Stimulated activated CD8-positive, alpha-beta memory T cell treated with anti-CD3 and anti-CD28 coated beads, Interleukin-15, amount 100 ng/mL, for 24 hours (primary cell): ENCODE measurements around the gene SEMA5A.

Source experiments
- DNase-seq: peaks from one replicate; pipeline ENCODE4 v3.0.0-alpha.2; 2020; ENCODE audit warnings: low read depth

Gene SEMA5A

DNA sequence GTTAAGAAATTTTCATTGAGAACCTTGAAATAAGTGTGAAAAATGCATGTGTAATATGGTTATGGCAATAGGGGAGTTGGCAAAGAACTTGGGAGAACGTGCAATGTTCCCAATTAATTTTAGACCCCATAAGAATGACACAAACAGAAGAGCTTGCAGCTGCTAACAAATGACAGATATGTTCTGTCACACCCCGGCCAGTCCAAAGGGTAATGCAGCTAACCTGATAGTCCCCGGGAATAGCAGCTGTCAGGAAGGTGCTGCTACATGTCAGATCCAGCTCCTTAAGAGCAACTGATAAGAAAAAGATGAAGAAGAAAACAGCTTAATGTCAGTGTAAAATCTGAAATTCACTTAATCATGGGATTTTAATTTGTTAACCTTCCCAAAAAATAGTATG is 30.4 kb downstream of the SEMA5A start:
- DNase-seq, result no peak

DNA sequence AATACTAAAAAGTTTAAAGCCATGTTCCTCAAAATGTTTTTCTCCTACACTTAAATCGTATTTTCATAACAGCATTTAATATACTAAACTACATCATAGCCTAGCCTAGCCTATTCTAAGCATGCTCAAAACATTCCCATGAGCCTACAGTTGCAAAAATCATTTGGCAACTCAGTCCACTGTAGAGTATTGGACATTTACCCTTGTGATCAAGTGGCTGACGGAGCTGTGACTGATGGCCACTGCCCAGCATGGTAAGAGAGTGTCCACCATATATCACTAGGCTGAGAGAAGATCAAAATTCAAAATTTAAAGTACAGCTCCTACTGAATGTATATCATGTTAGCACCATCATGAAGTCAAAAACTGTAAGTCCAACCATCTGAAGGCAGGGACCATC is 30.9 kb downstream of the SEMA5A start:
- no peak for DNase-seq

DNA sequence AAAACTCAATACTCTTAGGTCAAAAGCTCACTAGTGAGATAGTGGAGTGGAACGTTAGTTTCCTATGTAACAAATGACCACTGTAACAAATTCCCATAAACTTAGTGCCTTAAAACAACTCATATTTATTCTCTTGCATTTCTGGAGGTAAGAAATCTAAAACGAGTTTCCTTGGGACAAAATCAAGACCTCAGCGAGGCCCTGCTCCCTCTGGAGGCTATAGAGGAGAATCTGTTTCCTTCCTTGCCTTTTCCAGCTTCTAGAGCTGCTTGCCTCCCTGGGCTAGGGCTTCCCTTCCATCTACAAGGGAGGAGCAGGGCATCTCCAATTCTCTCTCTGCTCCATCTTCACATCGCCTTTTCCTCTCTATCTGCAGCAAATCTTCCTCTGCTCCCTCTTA is 32.0 kb downstream of the SEMA5A start:
- DNase-seq, result no peak

DNA sequence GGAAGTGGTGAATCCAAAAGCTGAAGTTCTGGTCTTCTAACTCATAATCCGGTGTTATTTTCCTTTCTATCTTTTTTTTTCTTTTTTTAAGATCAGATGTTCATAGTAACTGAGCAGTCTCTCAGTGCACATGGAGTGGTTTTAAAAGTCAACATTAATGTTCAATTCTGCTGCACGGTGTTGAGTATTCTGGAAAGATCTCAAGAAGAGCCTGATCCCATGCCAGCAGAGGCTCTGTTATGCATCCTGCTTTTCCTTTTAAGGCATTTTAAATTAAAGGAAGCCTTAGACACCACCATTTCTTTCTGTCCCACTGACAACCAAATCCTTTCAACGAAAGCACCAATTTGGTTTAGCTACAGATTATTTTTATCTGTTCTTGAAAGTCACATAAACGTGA is 33.4 kb downstream of the SEMA5A start:
- DNase-seq, result no peak

DNA sequence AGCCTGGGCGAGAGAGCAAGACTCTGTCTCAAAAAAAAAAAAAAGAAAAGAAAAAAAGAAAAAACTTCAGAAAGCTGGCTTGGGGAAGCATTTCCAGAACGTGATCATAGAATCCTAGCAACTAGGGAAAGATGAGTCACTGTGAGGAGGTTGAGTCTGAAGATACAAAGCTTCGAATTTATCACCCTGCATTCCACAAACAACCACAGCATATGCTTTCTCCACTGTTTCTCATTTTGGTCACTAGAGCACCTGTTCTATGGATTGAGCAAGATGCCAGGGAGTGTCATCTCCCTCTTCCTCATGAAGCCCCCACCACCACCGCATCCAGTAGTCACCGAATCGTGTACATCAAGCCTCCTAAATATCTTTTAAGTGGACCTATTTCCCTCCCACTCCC is 37.9 kb downstream of the SEMA5A start:
- no peak for DNase-seq

DNA sequence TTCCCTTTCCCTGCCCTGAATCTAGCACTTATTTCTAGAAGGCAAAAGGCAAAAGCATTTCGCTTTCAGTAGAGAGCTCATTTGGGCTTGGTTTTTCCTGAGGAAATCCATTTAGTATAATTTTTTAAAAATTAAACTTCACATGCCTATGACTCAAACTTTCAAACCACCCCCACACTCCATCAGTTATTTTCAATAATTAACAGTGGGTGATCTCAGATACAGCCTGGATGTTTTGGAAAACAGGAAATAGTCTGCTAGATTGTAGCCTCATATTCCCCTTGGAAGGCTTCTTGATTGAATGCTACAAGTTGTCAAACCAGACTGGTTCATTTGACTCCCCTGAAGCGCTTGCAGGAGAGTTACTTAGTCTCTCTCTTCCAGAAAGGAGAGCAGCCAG is 40.6 kb downstream of the SEMA5A start:
- DNase-seq, result no peak

DNA sequence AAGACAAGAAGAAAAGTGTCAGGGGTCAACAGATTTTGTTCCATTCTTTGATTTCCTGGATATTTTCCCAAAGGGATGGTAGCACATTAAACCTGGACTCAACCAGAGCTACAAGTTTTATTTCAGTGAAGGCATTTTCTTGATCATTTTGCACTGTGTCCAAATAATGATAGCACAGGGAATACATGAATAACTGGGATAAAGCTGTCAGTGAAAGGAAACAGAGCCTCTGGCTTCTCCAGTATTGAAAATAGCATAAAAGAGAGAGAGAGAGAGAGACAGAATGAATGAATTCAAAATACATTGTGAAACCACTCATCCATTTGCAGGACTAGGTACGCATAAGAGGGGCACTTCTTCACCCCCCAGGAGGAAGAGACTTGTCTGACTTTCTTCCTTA is 43.0 kb downstream of the SEMA5A start:
- DNase-seq, result no peak

DNA sequence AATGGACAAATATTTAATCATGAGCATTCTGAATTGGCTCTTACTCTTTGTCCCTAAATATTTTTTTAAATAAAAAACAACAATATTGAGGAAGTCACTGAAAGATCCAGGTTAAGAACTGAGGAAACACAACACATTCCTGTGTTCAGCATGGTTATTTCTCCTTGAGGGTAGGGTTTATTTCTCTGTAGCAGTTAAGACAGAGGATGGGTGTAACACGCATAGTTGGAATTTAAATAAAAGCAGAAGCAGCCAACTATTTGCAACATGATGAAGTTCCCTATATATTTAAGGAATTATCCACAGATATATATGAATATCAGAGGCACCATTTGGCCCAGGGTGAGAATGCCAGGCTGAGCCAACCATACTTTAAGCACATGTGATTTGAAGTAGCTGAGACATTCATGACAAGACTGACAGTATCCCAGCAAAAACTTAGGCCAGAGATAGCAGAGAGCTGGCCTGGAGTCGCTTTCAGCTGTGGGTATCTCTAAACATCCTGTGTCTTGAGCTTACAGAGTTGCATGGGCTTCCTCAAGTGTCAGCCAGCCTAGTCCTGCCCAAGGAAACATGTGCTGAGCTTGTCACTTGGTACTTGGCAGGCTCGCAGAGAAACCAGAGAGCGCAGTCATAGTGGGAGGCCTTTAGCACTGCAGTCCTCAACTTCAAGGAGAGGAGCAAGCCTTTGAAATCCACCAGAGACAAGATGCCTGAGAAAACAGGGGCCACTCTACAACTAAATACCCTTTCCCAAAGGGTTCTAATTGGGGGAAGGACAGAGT is 43.6 kb downstream of the SEMA5A start:
- DNase-seq, result no peak

DNA sequence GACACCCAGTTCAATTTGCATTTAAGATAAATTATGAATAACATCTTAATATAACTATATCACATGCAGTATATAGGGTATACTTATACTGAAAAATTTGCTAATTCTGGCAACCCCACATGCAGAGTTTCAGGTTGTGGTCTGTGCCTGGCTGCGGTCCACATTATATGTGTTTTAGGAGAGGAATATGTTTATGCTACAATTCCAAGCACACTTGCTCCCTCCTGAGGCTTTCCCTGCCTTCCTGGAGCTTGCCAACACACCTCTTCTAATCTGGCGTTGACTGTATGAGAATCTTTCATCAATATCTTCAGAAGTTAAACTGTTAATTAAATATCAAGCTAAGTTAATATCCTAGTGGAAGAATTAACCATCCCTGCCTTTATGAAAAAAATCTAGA is 45.2 kb downstream of the SEMA5A start:
- DNase-seq, result no peak

DNA sequence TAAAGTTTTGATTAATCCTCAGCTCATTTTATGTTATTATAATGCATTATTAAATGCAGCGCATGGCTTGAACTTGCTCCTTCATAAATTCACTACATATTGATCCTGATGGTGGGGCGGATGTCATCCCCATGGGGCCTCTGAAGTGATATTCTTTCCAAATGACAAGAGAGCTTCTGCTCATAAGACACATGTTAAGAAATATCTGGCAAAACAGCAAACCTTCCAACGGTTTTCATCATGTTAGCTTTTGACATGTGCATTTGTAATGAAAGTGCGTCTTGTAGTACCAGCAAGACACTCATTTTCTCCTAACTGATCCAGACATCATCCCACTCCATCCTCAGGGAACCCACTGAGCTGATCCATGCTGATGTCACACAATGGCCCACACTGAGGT is 45.7 kb downstream of the SEMA5A start:
- DNase-seq, result no peak

DNA sequence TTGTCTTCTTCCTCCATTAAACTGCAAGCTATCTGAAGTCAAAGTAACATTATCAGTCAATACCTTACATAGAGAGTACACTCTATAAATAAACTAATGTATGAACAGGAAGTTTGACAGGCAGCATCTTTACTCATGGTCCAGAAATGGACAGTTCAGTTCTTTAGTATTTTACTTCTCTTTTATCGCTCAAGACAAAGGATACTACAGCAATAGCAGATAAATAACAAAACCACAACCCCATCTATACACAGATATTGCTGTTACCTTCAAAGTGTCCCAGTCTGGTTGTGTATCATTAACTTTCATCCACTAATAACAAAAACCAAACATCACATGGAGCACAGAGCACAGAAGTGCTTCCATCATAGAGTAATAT is 46.4 kb downstream of the SEMA5A start:
- no peak for DNase-seq

DNA sequence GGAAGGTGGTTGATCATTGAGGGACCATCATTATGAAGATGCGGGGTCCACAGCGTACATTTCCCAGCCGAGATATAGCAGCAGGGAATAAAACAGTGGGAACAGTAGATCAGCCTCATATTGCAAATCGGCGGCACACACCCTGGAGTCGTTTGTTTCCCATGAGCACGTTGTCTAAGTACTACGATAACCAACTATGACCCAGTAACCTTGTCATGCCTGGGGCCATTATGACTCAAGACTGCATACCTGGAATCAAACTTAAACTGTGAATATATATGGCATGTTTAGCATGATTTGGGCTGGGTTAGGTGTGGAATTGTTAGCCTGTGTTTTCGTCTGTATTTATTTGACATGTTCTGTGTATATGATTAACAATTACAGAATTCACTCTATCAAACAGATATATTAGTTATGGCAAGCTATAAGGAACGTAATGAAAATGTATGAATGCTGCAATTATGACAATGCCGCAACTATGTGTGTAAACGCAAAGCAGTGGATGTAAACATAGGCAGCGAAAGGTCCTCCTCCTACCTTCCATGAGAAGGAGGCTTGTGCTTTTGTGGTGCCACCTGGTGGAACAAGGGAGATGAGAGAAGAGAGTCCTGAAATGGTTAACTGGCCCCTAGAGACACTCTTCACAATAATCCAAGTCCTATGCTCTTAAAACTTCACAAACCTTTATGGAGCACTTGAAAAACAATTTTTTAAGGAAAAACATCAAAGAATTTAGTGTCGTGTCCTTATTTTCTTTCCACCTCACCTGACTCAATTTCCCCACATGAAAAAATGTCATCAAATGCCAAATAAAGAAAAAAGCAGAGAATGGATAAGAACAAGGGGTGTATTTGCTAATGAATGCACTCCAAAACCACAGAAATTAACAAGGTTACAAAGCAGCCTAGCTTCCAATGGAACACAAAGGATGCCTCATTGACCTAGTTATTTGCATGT is 47.1 kb downstream of the SEMA5A start:
- DNase-seq, result no peak

DNA sequence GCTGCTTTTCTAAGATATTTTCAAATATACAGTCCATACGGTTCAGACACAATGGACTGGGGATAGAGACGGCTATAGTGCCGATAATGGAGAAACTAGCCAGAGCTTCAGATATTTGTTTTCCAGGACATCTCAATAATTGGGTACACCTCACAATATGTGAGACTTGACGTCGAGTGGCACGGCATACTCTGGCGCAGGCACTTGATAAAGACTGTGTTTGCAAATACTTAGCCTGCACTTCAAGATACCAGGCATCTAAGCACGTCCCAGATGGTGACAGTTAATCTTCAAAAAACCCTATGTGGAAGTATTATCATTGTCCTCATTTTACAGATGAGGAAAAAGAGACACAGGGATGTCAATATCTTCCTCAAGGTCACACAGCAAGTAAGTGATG is 48.5 kb downstream of the SEMA5A start:
- DNase-seq, result no peak

DNA sequence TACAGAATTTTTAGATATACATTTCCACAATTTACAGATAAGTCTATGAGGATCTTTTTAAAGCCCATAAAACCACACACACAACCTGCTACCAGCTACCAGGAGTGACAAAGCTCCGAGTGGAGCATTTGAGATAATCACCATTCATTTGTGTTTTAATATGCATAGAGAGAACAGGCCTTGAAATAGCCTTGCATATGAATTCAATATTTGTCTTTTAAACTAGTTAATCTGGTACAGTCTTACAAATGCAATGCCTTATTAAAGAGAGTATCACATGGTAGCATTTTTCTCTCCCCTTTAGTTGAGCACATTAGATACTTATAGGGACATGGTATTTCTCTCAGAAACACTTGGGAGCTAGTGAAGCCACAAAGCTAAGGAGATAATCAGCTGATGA is 49.1 kb downstream of the SEMA5A start:
- no peak for DNase-seq

DNA sequence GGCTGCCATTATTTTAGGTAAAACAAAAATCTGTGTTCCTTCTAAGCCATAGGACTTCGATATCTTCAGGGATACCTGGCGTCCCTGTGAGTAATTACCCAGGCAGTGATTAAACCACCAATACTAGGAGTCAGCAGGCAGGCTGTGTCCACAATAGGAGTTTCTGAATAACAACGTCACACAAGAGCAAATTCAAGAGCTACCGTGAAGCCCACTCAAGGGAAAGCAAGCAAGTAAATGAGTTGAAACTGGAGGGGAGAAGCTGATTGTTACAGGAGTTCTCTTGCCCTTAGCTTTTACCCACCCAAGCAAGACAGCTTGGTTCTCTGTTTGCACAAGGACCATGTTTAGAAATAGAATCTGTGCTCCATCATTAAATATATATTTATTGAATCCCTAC is 50.8 kb downstream of the SEMA5A start:
- no peak for DNase-seq

DNA sequence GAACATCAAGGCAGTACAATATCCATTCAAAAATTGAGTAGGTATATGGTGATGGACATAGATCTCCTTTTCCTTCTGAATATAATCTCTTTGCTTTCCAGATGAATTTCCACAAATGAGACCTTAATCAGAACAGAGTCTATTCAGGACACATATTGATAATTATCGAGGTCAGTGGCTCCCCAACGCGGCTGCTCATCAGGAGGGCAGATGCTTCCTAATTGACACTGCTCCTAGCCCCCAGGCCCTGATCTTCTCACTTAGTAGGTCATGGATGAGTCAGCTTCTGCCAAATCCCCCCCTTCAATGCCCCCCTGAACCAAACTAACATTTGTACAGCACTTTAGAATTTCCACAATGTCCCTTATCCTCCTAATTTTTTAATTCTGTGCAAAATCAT is 51.6 kb downstream of the SEMA5A start:
- no peak for DNase-seq

DNA sequence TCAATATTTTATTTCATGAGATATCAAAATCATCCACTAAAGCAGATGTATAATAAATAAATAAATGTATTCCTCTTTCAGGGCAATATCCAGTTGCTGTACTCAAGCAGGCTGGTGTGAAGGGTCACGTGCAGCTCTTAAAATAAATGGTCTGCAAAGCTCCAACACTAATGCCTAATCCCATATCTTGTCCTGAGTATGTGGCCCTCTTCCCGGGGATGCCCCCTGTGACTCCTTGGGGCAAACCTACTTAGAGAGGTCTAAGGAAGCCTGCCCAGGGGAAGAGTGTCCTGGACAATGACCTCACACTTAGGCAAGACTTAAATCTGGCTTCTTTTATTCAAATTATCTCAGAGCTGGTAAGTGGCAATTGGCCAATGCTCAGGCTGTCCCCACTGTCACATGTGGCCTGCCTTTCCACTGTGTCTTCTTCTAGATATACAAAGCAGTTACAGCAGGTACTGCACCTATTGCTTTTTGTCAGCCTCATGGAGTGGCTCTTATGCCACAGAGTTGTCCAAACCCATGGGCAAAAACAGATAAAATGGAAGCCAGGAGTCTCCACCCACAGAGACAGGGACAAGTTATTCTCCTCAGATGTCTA is 55.3 kb downstream of the SEMA5A start:
- DNase-seq, result no peak

DNA sequence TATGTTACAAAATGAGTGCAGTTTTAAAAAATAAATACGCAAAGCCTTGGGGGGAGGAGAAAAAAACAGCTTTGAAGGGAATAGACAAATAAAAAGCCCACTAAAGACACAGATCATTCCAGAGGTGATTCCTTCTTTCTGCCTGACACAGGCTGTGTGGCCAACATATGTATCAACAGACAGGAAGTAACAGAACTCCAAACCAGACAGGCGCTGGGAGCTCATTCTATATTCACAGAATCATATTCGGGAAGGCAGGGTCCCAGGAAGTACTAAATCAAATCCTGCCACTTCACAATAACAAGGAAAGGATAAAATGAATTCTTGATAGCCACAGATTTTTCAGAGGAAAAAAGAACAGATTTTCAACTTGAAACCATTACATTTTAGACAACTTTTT is 62.1 kb downstream of the SEMA5A start:
- no peak for DNase-seq

DNA sequence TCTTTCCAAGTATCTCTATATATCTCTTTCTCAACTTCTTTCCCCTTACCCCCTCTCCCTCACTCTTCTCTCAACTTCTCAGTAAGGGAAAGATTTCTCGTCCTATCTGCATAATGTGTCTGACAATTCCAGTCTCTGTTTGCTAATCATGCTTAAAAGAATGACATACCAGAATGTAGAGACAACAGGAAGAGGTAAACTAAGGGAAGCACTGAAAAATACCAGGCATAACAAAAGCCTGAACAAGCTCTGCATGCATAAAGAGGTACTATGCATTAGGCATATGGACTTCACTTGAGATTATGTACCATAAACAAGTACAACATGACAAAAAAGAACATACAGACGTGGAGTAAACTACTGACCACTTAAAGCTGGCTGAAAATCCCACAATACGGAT is 62.6 kb downstream of the SEMA5A start:
- DNase-seq, result no peak

DNA sequence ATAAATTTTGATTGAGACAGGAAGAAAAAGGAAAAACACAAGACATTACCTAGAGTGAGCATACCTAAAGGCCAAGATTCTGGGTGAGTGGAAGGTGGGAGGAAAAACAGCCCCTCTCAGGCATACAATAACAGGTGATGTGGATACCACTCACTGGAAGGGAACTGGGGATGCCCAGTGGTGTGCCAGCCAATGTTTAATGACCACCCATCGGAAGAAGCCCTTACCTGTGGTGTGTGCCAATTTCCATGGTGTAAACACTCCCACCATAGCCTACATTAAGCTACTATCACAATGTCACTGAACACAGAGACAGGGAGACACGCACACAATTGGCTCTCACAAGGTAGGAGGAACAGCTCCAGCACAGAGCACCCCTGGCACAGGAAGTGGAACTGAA is 63.5 kb downstream of the SEMA5A start:
- no peak for DNase-seq

DNA sequence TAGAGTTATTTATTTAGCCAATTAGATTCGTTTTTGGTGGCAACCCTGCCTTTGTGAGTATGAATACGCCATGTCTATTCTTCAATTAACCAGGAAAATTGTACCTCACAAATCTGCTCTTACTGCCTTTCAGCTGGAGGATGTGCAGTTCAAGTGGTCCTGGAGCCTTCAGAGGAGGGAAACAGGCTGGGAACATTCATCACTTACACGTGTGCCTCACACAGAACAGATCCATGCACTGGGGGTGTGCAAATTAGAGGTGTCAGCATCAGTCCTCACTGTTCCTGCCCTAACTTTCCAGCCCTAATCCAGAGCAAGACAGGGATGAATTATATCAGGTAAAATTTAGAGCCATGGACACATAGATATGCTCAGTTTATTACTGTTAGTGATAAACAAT is 65.4 kb downstream of the SEMA5A start:
- no peak for DNase-seq

DNA sequence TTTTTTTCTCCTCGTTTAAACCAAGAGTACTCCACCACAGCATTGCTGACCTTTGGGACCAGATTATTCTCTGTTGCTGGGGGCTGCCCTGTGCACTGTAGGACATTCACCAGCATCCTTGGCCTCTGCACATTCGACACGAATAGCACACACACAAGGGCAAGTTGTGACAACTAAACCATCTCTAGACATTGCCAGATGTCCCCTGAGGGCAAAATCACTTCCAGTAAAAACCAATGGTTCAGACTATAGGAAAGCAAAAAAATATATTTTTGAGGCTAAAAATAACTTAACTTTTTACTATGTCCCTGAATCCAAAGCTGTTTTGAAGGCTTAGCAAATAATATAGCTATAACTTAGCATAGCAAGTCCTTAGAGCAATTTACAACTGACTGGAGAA is 65.9 kb downstream of the SEMA5A start:
- DNase-seq, result no peak

DNA sequence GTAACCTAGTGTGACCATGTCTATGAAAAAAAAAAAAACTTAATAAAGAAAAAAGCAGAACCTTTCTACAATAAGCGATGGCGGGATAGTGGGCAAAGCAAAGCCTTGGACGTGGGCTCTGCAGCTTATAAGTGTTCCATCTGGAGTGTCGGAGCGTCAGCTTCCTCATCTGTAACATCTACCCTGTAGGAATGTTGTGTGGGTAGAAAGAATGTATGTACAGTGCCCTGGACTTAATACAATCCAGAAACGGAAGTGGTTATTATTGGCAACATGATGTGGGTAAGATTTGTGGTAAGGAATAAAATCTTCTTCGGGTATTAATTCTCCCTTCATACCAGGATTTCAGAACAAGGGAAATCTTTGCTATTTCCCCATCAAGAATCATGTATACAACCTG is 66.5 kb downstream of the SEMA5A start:
- no peak for DNase-seq
